Measurements from ENCODE around the gene ICE1. TPM values are rescaled to one million over a fixed set of nuclear protein-coding genes. Genes with fewer than 3 reads are reported as not detected.

Gene ICE1
- total RNA-seq, 1 experiment from 2014 or later = 38.3 TPM

GRCh38 chr5:5532306-5533076 lies 110.0 kb downstream of the ICE1 start:
- intact Hi-C loops (cut with micrococcal nuclease; ENCODE audit: unreplicated experiment) = no loop called here
- no peak overlapping the region for H3K4me3 ChIP-seq (ENCODE audit: low read depth in 2 of 2, low read length in 2 of 2)
- H3K9me3 ChIP-seq (ENCODE audit: control insufficient read depth, insufficient read depth, low read depth, low read length) = no peaks in the 10 kb centered on the region
- ChIA-PET CTCF (no interaction called here), POLR2A (no interaction called here)
- DNase-seq (ENCODE audit: low read depth, low spot score) = no peak
- H3K36me3 ChIP-seq (ENCODE audit: control insufficient read depth, insufficient read depth, low read length) = no peaks in the 10 kb centered on the region
- no peak overlapping the region for H3K27ac ChIP-seq (ENCODE audit: low read length)
- no peaks in the 10 kb centered on the region for H3K27me3 ChIP-seq (ENCODE audit: control insufficient read depth, insufficient read depth, low read length)
- in situ Hi-C loops (cut with HindIII; ENCODE audit: low pct_unique_long_range_greater_than_20kb, low sequenced_read_pairs) = no loop called here
- BruUV-seq (replicated peaks) = no TSS peak
- no peak for ATAC-seq
- H3K4me1 ChIP-seq (ENCODE audit: control insufficient read depth, insufficient read depth, low read length) = no peaks in the 10 kb centered on the region
- TF ChIP-seq SIN3A (IDR thresholded peaks at IDR 0.05; ENCODE audit: borderline replicate concordance, insufficient read depth, low read depth, low read length) (no peak), TCF7L2 (IDR thresholded peaks at IDR 0.05; ENCODE audit: low read depth, low read length) (no peak)

- H3K9me3 ChIP-seq (ENCODE audit: control insufficient read depth, insufficient read depth, low read depth, low read length) = no peaks in the 10 kb centered on the region
- intact Hi-C loops (cut with micrococcal nuclease; ENCODE audit: unreplicated experiment) = no loop called here
- no peaks in the 10 kb centered on the region for H3K27me3 ChIP-seq (ENCODE audit: control insufficient read depth, insufficient read depth, low read length)
- ChIA-PET POLR2A (no interaction called here), CTCF (no interaction called here)
- H3K4me1 ChIP-seq (ENCODE audit: control insufficient read depth, insufficient read depth, low read length) = no peaks in the 10 kb centered on the region
- BruUV-seq (replicated peaks) = no TSS peak
- DNase-seq (ENCODE audit: low read depth, low spot score) = no peak
- H3K36me3 ChIP-seq (ENCODE audit: control insufficient read depth, insufficient read depth, low read length) = no peaks in the 10 kb centered on the region
- in situ Hi-C loops (cut with HindIII; ENCODE audit: low pct_unique_long_range_greater_than_20kb, low sequenced_read_pairs) = no loop called here
- no peak for TF ChIP-seq REST (IDR thresholded peaks at IDR 0.05; ENCODE audit: insufficient read depth in 1 of 2, low read depth in 2 of 2, low read length in 1 of 2)
- no peak for TF ChIP-seq SIN3A (IDR thresholded peaks at IDR 0.05; ENCODE audit: borderline replicate concordance, insufficient read depth, low read depth, low read length)
- no peak for TF ChIP-seq POLR2AphosphoS5 (IDR thresholded peaks at IDR 0.05; ENCODE audit: low read depth, low read length)
- TF ChIP-seq CTCF (IDR thresholded peaks at IDR 0.05) = no peak
- no peak for TF ChIP-seq TCF7L2 (IDR thresholded peaks at IDR 0.05; ENCODE audit: low read depth, low read length)
- no peak overlapping the region for H3K27ac ChIP-seq (ENCODE audit: low read length)
- ATAC-seq = no peak
- H3K4me3 ChIP-seq (ENCODE audit: low read depth in 2 of 2, low read length in 2 of 2) = no peak overlapping the region
Observed at GRCh38 chr5:5533927-5534326, 111.5 kb downstream of the ICE1 start.

- H3K27me3 ChIP-seq (ENCODE audit: control insufficient read depth, insufficient read depth, low read length) = no peaks in the 10 kb centered on the region
- H3K27ac ChIP-seq (ENCODE audit: low read length) = no peak overlapping the region
- DNase-seq (ENCODE audit: low read depth, low spot score) (no peak), ATAC-seq (no peak)
- intact Hi-C loops (cut with micrococcal nuclease; ENCODE audit: unreplicated experiment) = no loop called here
- in situ Hi-C loops (cut with HindIII; ENCODE audit: low pct_unique_long_range_greater_than_20kb, low sequenced_read_pairs) = no loop called here
- POLR2A ChIA-PET = no interaction called here
- H3K4me3 ChIP-seq (ENCODE audit: low read depth in 2 of 2, low read length in 2 of 2) = no peak overlapping the region
- TF ChIP-seq CTCF (IDR thresholded peaks at IDR 0.05) (no peak), SIN3A (IDR thresholded peaks at IDR 0.05; ENCODE audit: borderline replicate concordance, insufficient read depth, low read depth, low read length) (no peak), TCF7L2 (IDR thresholded peaks at IDR 0.05; ENCODE audit: low read depth, low read length) (no peak), POLR2AphosphoS5 (IDR thresholded peaks at IDR 0.05; ENCODE audit: low read depth, low read length) (no peak), REST (IDR thresholded peaks at IDR 0.05; ENCODE audit: insufficient read depth in 1 of 2, low read depth in 2 of 2, low read length in 1 of 2) (no peak)
- no TSS peak for BruUV-seq (replicated peaks)
- H3K9me3 ChIP-seq (ENCODE audit: control insufficient read depth, insufficient read depth, low read depth, low read length) = no peaks in the 10 kb centered on the region
- H3K36me3 ChIP-seq (ENCODE audit: control insufficient read depth, insufficient read depth, low read length) = no peaks in the 10 kb centered on the region
- CTCF ChIA-PET = no interaction called here
- no peaks in the 10 kb centered on the region for H3K4me1 ChIP-seq (ENCODE audit: control insufficient read depth, insufficient read depth, low read length)
Observed at GRCh38 chr5:5534333-5534732, 111.9 kb downstream of the ICE1 start.
